Smooth muscle cell (in vitro differentiated cells): ENCODE measurements around the gene ZNF275. TPM values are rescaled to one million over a fixed set of nuclear protein-coding genes. Genes with fewer than 3 reads are reported as not detected.

Experiments
- DNase-seq: peaks from one replicate; lab custom pipeline; 2025; ENCODE audit not compliant: unreplicated experiment; lab: John Stamatoyannopoulos, UW
- H2AFZ ChIP-seq: fragments of 200-600 bp; sonication (generic); 2 replicates; pipeline ENCODE4 v1.6.0; 2016; ENCODE audit warnings: antibody characterized with exemption, low read depth, mild to moderate bottlenecking
- H3F3A ChIP-seq: fragments of 200-600 bp; sonication (generic); 2 replicates; pipeline ENCODE4 v1.6.0; 2017; ENCODE audit warnings: antibody characterized with exemption, low read depth
- H3K27ac ChIP-seq: fragments of 200-600 bp; sonication (generic); 2 replicates; pipeline ENCODE4 v1.5.1; 2016; ENCODE audit warnings: low read depth, mild to moderate bottlenecking
- H3K27me3 ChIP-seq: fragments of 200-600 bp; sonication (generic); 2 replicates; pipeline ENCODE4 v1.6.1; 2016; ENCODE audit warnings: low read depth, mild to moderate bottlenecking
- H3K36me3 ChIP-seq: fragments of 200-600 bp; sonication (generic); 2 replicates; pipeline ENCODE4 v1.5.1; 2016; ENCODE audit warnings: low read depth
- H3K4me1 ChIP-seq: fragments of 200-600 bp; sonication (generic); 2 replicates; pipeline ENCODE4 v1.5.1; 2016; ENCODE audit warnings: low read depth
- H3K4me2 ChIP-seq: fragments of 200-600 bp; sonication (generic); 2 replicates; pipeline ENCODE4 v1.6.0; 2016; ENCODE audit warnings: mild to moderate bottlenecking
- H3K4me3 ChIP-seq: fragments of 200-600 bp; sonication (generic); 2 replicates; pipeline ENCODE4 v1.5.1; 2016; ENCODE audit warnings: mild to moderate bottlenecking
- H3K79me2 ChIP-seq: fragments of 200-600 bp; sonication (generic); 2 replicates; pipeline ENCODE4 v1.6.0; 2016; ENCODE audit warnings: low read depth, mild to moderate bottlenecking
- H3K9ac ChIP-seq: fragments of 200-600 bp; sonication (generic); 2 replicates; pipeline ENCODE4 v1.6.0; 2016; ENCODE audit warnings: low read depth
- H3K9me3 ChIP-seq: fragments of 200-600 bp; sonication (generic); replicated peaks from 2 replicates; pipeline ENCODE4 v1.5.1; 2016; ENCODE audit warnings: low read depth
- H4K20me1 ChIP-seq: fragments of 200-600 bp; sonication (generic); 2 replicates; pipeline ENCODE4 v1.6.0; 2016; ENCODE audit warnings: low read depth
- CTCF ChIP-seq: fragments of 200-600 bp; sonication (generic); IDR thresholded peaks from 2 replicates; pipeline ENCODE4 v1.5.1; 2017; ENCODE audit warnings: borderline replicate concordance, mild to moderate bottlenecking, antibody characterized with exemption; ENCODE audit not compliant: insufficient read depth, poor library complexity, severe bottlenecking
- WGBS: methylation state at CpG from one replicate; pipeline ENCODE4 v1.1.7; 2016; ENCODE audit warnings: low lambda C conversion rate; 5-methylcytosine and 5-hydroxymethylcytosine counted together
- polyA plus RNA-seq: library from polyadenylated mRNA; unstranded; fragments of >200 nt; fragmentation: Nextera tagmentation; extraction: Ambion mirVana; gene quantifications from 2 replicates; pipeline ENCODE4 v1.2.1, GENCODE V29; 2016
- small RNA-seq: library from RNA; depleted of rRNA; stranded (forward); fragments of <200 nt; gene quantifications from one replicate; pipeline ENCODE3, GENCODE V24; 2014
- total RNA-seq: library from RNA; depleted of rRNA; stranded (reverse); fragments of >200 nt; gene quantifications from 2 replicates; pipeline ENCODE4 v1.2.3, GENCODE V29; 2014

ZNF275 gene
- total and polyA plus RNA-seq, 2 experiments from 2014 or later = 9.7 to 17.8 TPM

DNA sequence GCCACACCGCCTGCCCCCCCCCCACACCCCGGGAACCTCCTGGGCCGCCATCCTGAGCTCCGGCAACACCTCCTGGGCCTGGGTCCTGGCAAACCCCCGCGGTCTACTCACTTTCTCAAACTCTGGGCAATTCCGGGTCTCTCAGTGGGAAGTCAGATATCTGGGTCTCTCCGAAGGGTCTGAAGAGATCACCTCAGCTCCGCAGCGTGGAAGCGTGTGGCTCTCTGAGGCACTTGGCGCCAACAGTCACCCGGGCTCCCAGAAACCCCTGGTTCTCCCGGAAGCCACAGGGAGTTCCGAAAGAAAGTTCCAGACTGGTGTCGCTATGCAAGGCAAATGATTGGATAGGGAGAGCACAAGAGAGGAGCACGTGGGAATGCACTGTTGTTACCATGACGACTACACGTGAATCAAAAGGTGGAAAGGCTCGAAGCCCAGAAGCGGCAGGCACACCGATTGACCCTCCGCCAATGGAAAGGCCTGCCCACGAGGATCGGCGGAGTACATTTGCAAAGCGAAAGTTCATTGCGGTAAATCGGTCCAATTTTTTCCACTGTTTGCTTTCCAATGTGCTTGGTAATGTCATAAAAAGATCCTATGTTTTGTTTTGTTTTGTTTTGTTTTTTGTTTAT lies 67.3 kb downstream of the ZNF275 start, which contains the start of gene PNMA6E:
TSS of gene PNMA6E (minus strand) at position 218 of the 632 bp plus-strand sequence. CDS start 2,501 bp downstream, outside the sequence.
- Histone ChIP-seq H3K4me3 (no peak within 1 kb of the TSS), H3K9me3 (no peaks in the 10 kb centered on the region), H3K79me2 (no peaks in the 10 kb centered on the region), H3K27me3 (no peaks in the 10 kb centered on the region), H3K9ac (no peak within 1 kb of the TSS), H3K4me1 (no peaks in the 10 kb centered on the region), H3K36me3 (no peaks in the 10 kb centered on the region), H2AFZ (no peak within 1 kb of the TSS), H3K4me2 (no peak within 1 kb of the TSS), H3K27ac (no peak within 1 kb of the TSS), H4K20me1 (no peaks in the 10 kb centered on the region), H3F3A (no peaks in the 10 kb centered on the region)
- 91% methylated on average over 29 of the region's 29 CpGs for WGBS
- no peak for DNase-seq
- TF ChIP-seq CTCF = no peak

Small RNAs within 50 kb of the gene (small RNA-seq; reads per million reads assigned to genes)
- gene AC152007.1 = 0.16 reads per million

Other genes with a start within 250 kb of the ZNF275 start
- not detected in 2 replicates for gene MAGEA1, start 154.9 kb upstream of the ZNF275 start, total RNA-seq
- not detected in 2 replicates for gene MAGEA1, start 154.9 kb upstream of the ZNF275 start, polyA plus RNA-seq
- gene PNMA6F, start 12.4 kb upstream of the ZNF275 start, total RNA-seq = not detected in 2 replicates
- gene PNMA6F, start 12.4 kb upstream of the ZNF275 start, polyA plus RNA-seq = not detected in 2 replicates
- not detected in 2 replicates for gene PNMA6E, start 67.2 kb downstream of the ZNF275 start, total RNA-seq
- gene PNMA6E, start 67.2 kb downstream of the ZNF275 start, polyA plus RNA-seq = not detected in 2 replicates
- 1.3 and 1.5 TPM in 2 replicates for gene ZFP92, start 77.3 kb downstream of the ZNF275 start, total RNA-seq
- 0.46 and 0.73 TPM in 2 replicates for gene ZFP92, start 77.3 kb downstream of the ZNF275 start, polyA plus RNA-seq
- gene TREX2, start 111.9 kb downstream of the ZNF275 start, total RNA-seq = 1.3 and 4.0 TPM in 2 replicates
- 0.41 and 2.5 TPM in 2 replicates for gene TREX2, start 111.9 kb downstream of the ZNF275 start, polyA plus RNA-seq
- 8.9 and 18.5 TPM in 2 replicates for gene HAUS7, start 136.4 kb downstream of the ZNF275 start, total RNA-seq
- 26.1 and 27.4 TPM in 2 replicates for gene HAUS7, start 136.4 kb downstream of the ZNF275 start, polyA plus RNA-seq
- 262 and 298 TPM in 2 replicates for gene BGN, start 160.8 kb downstream of the ZNF275 start, total RNA-seq
- gene BGN, start 160.8 kb downstream of the ZNF275 start, polyA plus RNA-seq = 387 and 621 TPM in 2 replicates
- gene ATP2B3, start 183.5 kb downstream of the ZNF275 start, total RNA-seq = 0.22 TPM in 2 replicates
- gene ATP2B3, start 183.5 kb downstream of the ZNF275 start, polyA plus RNA-seq = 0.05 and 0.31 TPM in 2 replicates